Sigmoid colon (tissue), 7 donors: ENCODE data around the gene SERINC3. TPM values are rescaled to one million over a fixed set of nuclear protein-coding genes. Genes with fewer than 3 reads are reported as not detected.

ENCODE experiments used
- DNase-seq: peaks from one replicate; pipeline ENCODE4 v3.0.0-alpha.2; 2019
- H3K27ac ChIP-seq, 4 donors: fragments of 200-600 bp; sonication (generic); one replicate each; pipeline ENCODE4 v1.5.1; 2016 to 2019; ENCODE audit warnings: mild to moderate bottlenecking in 1 of 4
- H3K27me3 ChIP-seq, 3 donors: fragments of 200-600 bp; sonication (generic); one replicate each; pipeline ENCODE4 v1.5.1; 2019; ENCODE audit warnings: mild to moderate bottlenecking in 1 of 3
- H3K36me3 ChIP-seq, 4 donors: fragments of 200-600 bp; sonication (generic); one replicate each; pipeline ENCODE4 v1.5.1; 2016 to 2019
- H3K4me1 ChIP-seq, 4 donors: fragments of 200-600 bp; sonication (generic); one replicate each; pipeline ENCODE4 v1.5.1; 2017 to 2019
- H3K4me3 ChIP-seq, 4 donors: fragments of 200-600 bp; sonication (generic); one replicate each; pipeline ENCODE4 v1.5.1; 2017 to 2019; ENCODE audit warnings: mild to moderate bottlenecking in 2 of 4, moderate library complexity in 1 of 4
- H3K9me3 ChIP-seq, 4 donors: fragments of 200-600 bp in 3 of 4; sonication (generic) in 3 of 4; one replicate each; pipeline versions ENCODE4 v1.5.1 to v1.6.1; 2013 to 2019
- EP300 ChIP-seq, 4 donors: sonication (generic); formaldehyde crosslinking; IDR thresholded peaks; one replicate each; pipeline ENCODE4 v1.6.1; 2017; ENCODE audit warnings: antibody characterized with exemption in 4 of 4
- POLR2A ChIP-seq, 2 donors: fragments of 450-650 bp; IDR thresholded peaks; one replicate each; pipeline ENCODE4 v1.6.1; 2016; ENCODE audit warnings: antibody characterized with exemption in 2 of 2, mild to moderate bottlenecking in 2 of 2, moderate library complexity in 2 of 2
- POLR2AphosphoS5 ChIP-seq, 4 donors: sonication (generic); formaldehyde crosslinking; IDR thresholded peaks; one replicate each; pipeline ENCODE4 v1.6.1; 2017; ENCODE audit warnings: antibody characterized with exemption in 4 of 4
- WGBS, 2 donors: extraction: QIAGEN DNeasy Blood & Tissue Kit; methylation state at CpG; one replicate each; pipeline ENCODE4 v1.1.7; 2013; 5-methylcytosine and 5-hydroxymethylcytosine counted together
- intact Hi-C: fragments of 100-400 bp; cut with DNase I; formaldehyde crosslinking; loops from one replicate; pipeline ENCODE4 v1.15.1; 2023
- polyA plus RNA-seq, 3 donors: library from polyadenylated mRNA; stranded (reverse); fragments of 200-250 nt; gene quantifications; one replicate each; pipeline ENCODE4 v1.2.3, GENCODE V29; 2013
- total RNA-seq, 4 donors: library from RNA; depleted of rRNA; stranded (reverse); fragments of >200 nt; gene quantifications; one replicate each; pipeline ENCODE4 v1.1.0, GENCODE V29; 2016
- TF ChIP-seq, protein P1 (sequence below), 4 experiments: fragments of 450-650 bp in 3 of 4; fragments of 200-600 bp in 1 of 4; IDR thresholded peaks; one replicate each; pipeline ENCODE4 v1.5.1; 2016 to 2019; ENCODE audit warnings: antibody characterized with exemption in 4 of 4, mild to moderate bottlenecking in 3 of 4, moderate library complexity in 2 of 4
- donor health status: healthy with polysubstance abuse.
- donor health status: Bipolar disorder and iron deficiency.
- donor health status: healthy.

SERINC3 gene
- total and polyA plus RNA-seq, 7 donors, result 11.1 to 112 (median 75.9) TPM

DNA sequence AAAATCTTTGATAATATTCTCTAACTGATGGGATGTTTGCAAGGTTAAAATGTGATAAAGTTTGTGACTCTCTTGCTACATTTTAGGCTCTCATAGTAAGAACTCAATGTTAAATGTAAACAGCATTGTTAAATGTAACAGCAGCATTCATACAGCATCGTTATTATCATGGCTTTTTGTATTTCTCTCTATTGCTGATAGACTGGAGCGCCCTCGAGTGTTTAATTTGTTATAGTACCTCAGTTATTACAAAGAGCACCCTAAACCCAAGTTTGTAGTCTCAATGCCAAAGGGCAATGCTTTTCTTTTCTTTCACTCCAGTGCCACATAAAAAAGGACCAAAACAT lies 61.1 kb downstream of the SERINC3 start:
- Histone ChIP-seq H3K27me3 (no peaks in the 10 kb centered on the region), H3K27ac (no peak overlapping the region), H3K36me3 (no peaks in the 10 kb centered on the region), H3K9me3 (no peaks in the 10 kb centered on the region), H3K4me3 (no peak overlapping the region), H3K4me1 (no peaks in the 10 kb centered on the region)
- TF ChIP-seq POLR2A (IDR thresholded peaks at IDR 0.05) (no peak), EP300 (IDR thresholded peaks at IDR 0.05) (no peak), POLR2AphosphoS5 (IDR thresholded peaks at IDR 0.05) (no peak)
- TF ChIP-seq, protein P1, sequence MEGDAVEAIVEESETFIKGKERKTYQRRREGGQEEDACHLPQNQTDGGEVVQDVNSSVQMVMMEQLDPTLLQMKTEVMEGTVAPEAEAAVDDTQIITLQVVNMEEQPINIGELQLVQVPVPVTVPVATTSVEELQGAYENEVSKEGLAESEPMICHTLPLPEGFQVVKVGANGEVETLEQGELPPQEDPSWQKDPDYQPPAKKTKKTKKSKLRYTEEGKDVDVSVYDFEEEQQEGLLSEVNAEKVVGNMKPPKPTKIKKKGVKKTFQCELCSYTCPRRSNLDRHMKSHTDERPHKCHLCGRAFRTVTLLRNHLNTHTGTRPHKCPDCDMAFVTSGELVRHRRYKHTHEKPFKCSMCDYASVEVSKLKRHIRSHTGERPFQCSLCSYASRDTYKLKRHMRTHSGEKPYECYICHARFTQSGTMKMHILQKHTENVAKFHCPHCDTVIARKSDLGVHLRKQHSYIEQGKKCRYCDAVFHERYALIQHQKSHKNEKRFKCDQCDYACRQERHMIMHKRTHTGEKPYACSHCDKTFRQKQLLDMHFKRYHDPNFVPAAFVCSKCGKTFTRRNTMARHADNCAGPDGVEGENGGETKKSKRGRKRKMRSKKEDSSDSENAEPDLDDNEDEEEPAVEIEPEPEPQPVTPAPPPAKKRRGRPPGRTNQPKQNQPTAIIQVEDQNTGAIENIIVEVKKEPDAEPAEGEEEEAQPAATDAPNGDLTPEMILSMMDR (IDR thresholded peaks at IDR 0.05), result no peak
- DNase-seq, result no peak
- 3 to 11% methylated on average over 3 of the region's 3 CpGs for WGBS, 2 donors
- intact Hi-C loops, result no loop called here

- Histone ChIP-seq H3K4me3 (no peak overlapping the region), H3K4me1 (no peaks in the 10 kb centered on the region), H3K27ac (no peak overlapping the region), H3K9me3 (no peaks in the 10 kb centered on the region), H3K36me3 (no peaks in the 10 kb centered on the region), H3K27me3 (no peaks in the 10 kb centered on the region)
- WGBS, 2 donors, result 84 to 86% methylated on average over 2 of the region's 2 CpGs
- intact Hi-C loops, result no loop called here
- TF ChIP-seq EP300 (IDR thresholded peaks at IDR 0.05) (no peak), POLR2AphosphoS5 (IDR thresholded peaks at IDR 0.05) (no peak), POLR2A (IDR thresholded peaks at IDR 0.05) (no peak)
- TF ChIP-seq, protein P1 (IDR thresholded peaks at IDR 0.05), result no peak
- DNase-seq, result no peak
These were observed 62.6 kb downstream of the SERINC3 start for GRCh38 chr20:44459271-44459670.

DNA sequence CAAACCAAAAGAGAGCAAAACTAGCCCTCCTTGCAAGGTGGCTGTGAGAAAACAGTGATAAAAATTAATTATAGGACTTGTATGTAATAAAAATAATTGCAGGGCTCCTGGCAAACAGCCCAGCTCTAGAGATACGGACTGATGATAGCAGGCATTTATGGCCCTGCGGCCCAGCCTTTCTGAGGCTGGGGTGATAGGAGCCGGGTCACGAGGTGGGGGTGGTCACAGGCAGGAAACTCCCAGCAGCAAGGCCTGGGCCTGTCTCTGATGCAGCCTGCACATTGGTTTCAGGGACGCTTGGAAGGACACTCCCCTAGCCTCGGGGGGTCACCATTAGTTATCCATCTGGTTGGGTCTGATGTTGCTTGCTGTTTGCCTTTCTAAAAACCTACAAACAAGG lies 64.9 kb downstream of the SERINC3 start:
- intact Hi-C loops, result no loop called here
- WGBS, 2 donors, result 18 to 56% methylated on average over 6 of the region's 6 CpGs

GRCh38 chr20:44456611-44457010 lies 65.3 kb downstream of the SERINC3 start:
- no peak overlapping the region for H3K27ac ChIP-seq
- WGBS, 2 donors, result 83 to 88% methylated on average over 8 of the region's 8 CpGs

More for the DNA sequence above, 64.9 kb downstream of the SERINC3 start:
- H3K27ac ChIP-seq, result no peak overlapping the region
- H3K9me3 ChIP-seq, result no peaks in the 10 kb centered on the region
- no peaks in the 10 kb centered on the region for H3K36me3 ChIP-seq
- no peaks in the 10 kb centered on the region for H3K4me1 ChIP-seq
- H3K27me3 ChIP-seq, result no peaks in the 10 kb centered on the region
- no peak overlapping the region for H3K4me3 ChIP-seq
- TF ChIP-seq POLR2A (IDR thresholded peaks at IDR 0.05) (no peak), EP300 (IDR thresholded peaks at IDR 0.05) (no peak), POLR2AphosphoS5 (IDR thresholded peaks at IDR 0.05) (no peak)
- TF ChIP-seq, protein P1 (IDR thresholded peaks at IDR 0.05), result no peak
- DNase-seq, result no peak

GRCh38 chr20:44455126-44455525 lies 66.7 kb downstream of the SERINC3 start:
- TF ChIP-seq POLR2AphosphoS5 (IDR thresholded peaks at IDR 0.05) (no peak), EP300 (IDR thresholded peaks at IDR 0.05) (no peak), POLR2A (IDR thresholded peaks at IDR 0.05) (no peak)
- TF ChIP-seq, protein P1 (IDR thresholded peaks at IDR 0.05), result no peak
- H3K27me3 ChIP-seq, result no peaks in the 10 kb centered on the region
- H3K4me3 ChIP-seq, result no peak overlapping the region
- no peaks in the 10 kb centered on the region for H3K4me1 ChIP-seq
- whole genome bisulfite sequencing, 2 donors, result 63 to 70% methylated on average over 3 of the region's 3 CpGs
- no peaks in the 10 kb centered on the region for H3K36me3 ChIP-seq
- H3K9me3 ChIP-seq, result no peaks in the 10 kb centered on the region
- H3K27ac ChIP-seq, result no peak overlapping the region
- intact Hi-C loops, result no loop called here
- DNase-seq, result no peak

More at GRCh38 chr20:44456611-44457010, 65.3 kb downstream of the SERINC3 start:
- Histone ChIP-seq H3K4me3 (no peak overlapping the region), H3K4me1 (no peaks in the 10 kb centered on the region), H3K36me3 (no peaks in the 10 kb centered on the region), H3K9me3 (no peaks in the 10 kb centered on the region), H3K27me3 (no peaks in the 10 kb centered on the region)
- DNase-seq, result no peak
- TF ChIP-seq POLR2A (IDR thresholded peaks at IDR 0.05), result no peak
- TF ChIP-seq EP300 (IDR thresholded peaks at IDR 0.05), result no peak
- no peak for TF ChIP-seq POLR2AphosphoS5 (IDR thresholded peaks at IDR 0.05)
- intact Hi-C loops, result no loop called here
